Peyer's patch (tissue), 4 donors: ENCODE results near the gene DIS3L2.

Experiments
- CTCF ChIP-seq, 6 experiments: fragments of 450-650 bp in 4 of 6; fragments of 200-600 bp in 2 of 6; sonication (generic) in 1 of 6; IDR thresholded peaks; one replicate each; pipeline ENCODE4 v1.5.1; 2017 to 2019; ENCODE audit warnings: antibody characterized with exemption in 6 of 6, mild to moderate bottlenecking in 3 of 6, moderate library complexity in 1 of 6
- POLR2A ChIP-seq, 2 donors: fragments of 450-650 bp; IDR thresholded peaks; one replicate each; pipeline ENCODE4 v1.5.1; 2017; ENCODE audit warnings: antibody characterized with exemption in 2 of 2, mild to moderate bottlenecking in 2 of 2, moderate library complexity in 2 of 2

- no peak for TF ChIP-seq CTCF (IDR thresholded peaks at IDR 0.05)
- TF ChIP-seq POLR2A (IDR thresholded peaks at IDR 0.05), result no peak
Measured at GRCh38 chr2:232219932-232220331, 258.4 kb downstream of the DIS3L2 start.
